ENCODE results near the gene CAMK2A. TPM values are rescaled to one million over a fixed set of nuclear protein-coding genes. Genes with fewer than 3 reads are reported as not detected.

Gene CAMK2A
- total RNA-seq, 1 experiment from 2014 or later = not detected

- no peak overlapping the region for H3K27ac Mint-ChIP-seq (ENCODE audit: unreplicated experiment)
- POLR2A ChIA-PET = no interaction called here
- no peaks in the 10 kb centered on the region for H3K27me3 Mint-ChIP-seq (ENCODE audit: insufficient read depth, unreplicated experiment)
- no peak overlapping the region for H3K4me3 Mint-ChIP-seq (ENCODE audit: unreplicated experiment)
- H3K4me1 Mint-ChIP-seq (ENCODE audit: low read depth, unreplicated experiment) = peaks cover 14% of the 10 kb centered on the region
- no peak for TF ChIP-seq CTCF (IDR thresholded peaks at IDR 0.05; ENCODE audit: insufficient read depth in 1 of 2, low read depth in 1 of 2, low read length in 1 of 2, severe bottlenecking in 1 of 2, unreplicated experiment in 1 of 2)
- no peaks in the 10 kb centered on the region for H3K9me3 ChIP-seq
- peaks cover 3% of the 10 kb centered on the region for H3K36me3 Mint-ChIP-seq (ENCODE audit: insufficient read depth, unreplicated experiment)
- peaks cover 2% of the 10 kb centered on the region; the same call in 1 of the 2 replicates for H3K4me1 ChIP-seq
- no peaks in the 10 kb centered on the region for H3K9me3 Mint-ChIP-seq (ENCODE audit: unreplicated experiment)
- CTCF ChIA-PET = interaction anchor here (0.6 kb wide), 1 partner anchor 68 kb away, joined by 3 read pairs; no protein-coding TSS in a partner anchor
- no peaks in the 10 kb centered on the region; the same call in 1 of the 2 replicates for H3K36me3 ChIP-seq (ENCODE audit: control insufficient read depth, insufficient read depth, low read length)
- no peaks in the 10 kb centered on the region for H3K27me3 ChIP-seq (replicated peaks; ENCODE audit: control insufficient read depth, insufficient read depth, low read length)
- DNase-seq = no peak
- intact Hi-C loops (cut with micrococcal nuclease; ENCODE audit: unreplicated experiment) = loop anchor here (5.0 kb wide), 1 partner anchor 39 kb away; no protein-coding TSS in a partner anchor
- BruUV-seq (replicated peaks) = no TSS peak
- no peak overlapping the region for H3K4me3 ChIP-seq (ENCODE audit: low read depth, low read length)
Observed at GRCh38 chr5:150178262-150178661, 111.3 kb downstream of the CAMK2A start.

GRCh38 chr5:150177721-150178120 lies 111.9 kb downstream of the CAMK2A start:
- Histone ChIP-seq H3K27me3 (replicated peaks; ENCODE audit: control insufficient read depth, insufficient read depth, low read length) (no peaks in the 10 kb centered on the region), H3K4me3 (ENCODE audit: low read depth, low read length) (no peak overlapping the region), H3K36me3 (ENCODE audit: control insufficient read depth, insufficient read depth, low read length) (no peaks in the 10 kb centered on the region; the same call in 1 of the 2 replicates), H3K9me3 (no peaks in the 10 kb centered on the region), H3K4me1 (peaks cover 5% of the 10 kb centered on the region; the same call in 1 of the 2 replicates)
- Mint-ChIP-seq H3K4me1 (ENCODE audit: low read depth, unreplicated experiment) (peaks cover 19% of the 10 kb centered on the region), H3K9me3 (ENCODE audit: unreplicated experiment) (no peaks in the 10 kb centered on the region), H3K36me3 (ENCODE audit: insufficient read depth, unreplicated experiment) (peaks cover 6% of the 10 kb centered on the region), H3K27ac (ENCODE audit: unreplicated experiment) (no peak overlapping the region), H3K27me3 (ENCODE audit: insufficient read depth, unreplicated experiment) (no peaks in the 10 kb centered on the region), H3K4me3 (ENCODE audit: unreplicated experiment) (no peak overlapping the region)
- ChIA-PET CTCF (interaction anchor here (0.5 kb wide), 1 partner anchor 18 kb away, joined by 5 read pairs; no protein-coding TSS in a partner anchor), POLR2A (no interaction called here)
- DNase-seq = no peak
- TF ChIP-seq CTCF (IDR thresholded peaks at IDR 0.05; ENCODE audit: insufficient read depth in 1 of 2, low read depth in 1 of 2, low read length in 1 of 2, severe bottlenecking in 1 of 2, unreplicated experiment in 1 of 2) = no peak
- BruUV-seq (replicated peaks) = no TSS peak
- intact Hi-C loops (cut with micrococcal nuclease; ENCODE audit: unreplicated experiment) = loop anchor here (5.0 kb wide), 1 partner anchor 40 kb away; no protein-coding TSS in a partner anchor

GRCh38 chr5:150176745-150177477 lies 112.7 kb downstream of the CAMK2A start:
- Histone ChIP-seq H3K36me3 (ENCODE audit: control insufficient read depth, insufficient read depth, low read length) (no peaks in the 10 kb centered on the region; the same call in 1 of the 2 replicates), H3K27me3 (replicated peaks; ENCODE audit: control insufficient read depth, insufficient read depth, low read length) (no peaks in the 10 kb centered on the region), H3K4me1 (peaks cover 5% of the 10 kb centered on the region; the same call in 1 of the 2 replicates), H3K9me3 (no peaks in the 10 kb centered on the region), H3K4me3 (ENCODE audit: low read depth, low read length) (no peak overlapping the region)
- no peak overlapping the region for H3K27ac Mint-ChIP-seq (ENCODE audit: unreplicated experiment)
- ChIA-PET CTCF (interaction anchor here (0.5 to 1.8 kb wide), 3 partner anchors 10 to 40 kb away, joined by 3 to 15 read pairs (median 5); no protein-coding TSS in a partner anchor), POLR2A (no interaction called here)
- H3K4me3 Mint-ChIP-seq (ENCODE audit: unreplicated experiment) = no peak overlapping the region
- intact Hi-C loops (cut with micrococcal nuclease; ENCODE audit: unreplicated experiment) = loop anchor here (5.0 kb wide), 1 partner anchor 40 kb away; no protein-coding TSS in a partner anchor
- peaks cover 6% of the 10 kb centered on the region for H3K36me3 Mint-ChIP-seq (ENCODE audit: insufficient read depth, unreplicated experiment)
- peaks cover 19% of the 10 kb centered on the region for H3K4me1 Mint-ChIP-seq (ENCODE audit: low read depth, unreplicated experiment)
- no peak for DNase-seq
- BruUV-seq (replicated peaks) = no TSS peak
- H3K9me3 Mint-ChIP-seq (ENCODE audit: unreplicated experiment) = no peaks in the 10 kb centered on the region
- no peaks in the 10 kb centered on the region for H3K27me3 Mint-ChIP-seq (ENCODE audit: insufficient read depth, unreplicated experiment)
- TF ChIP-seq CTCF (IDR thresholded peaks at IDR 0.05; ENCODE audit: insufficient read depth in 1 of 2, low read depth in 1 of 2, low read length in 1 of 2, severe bottlenecking in 1 of 2, unreplicated experiment in 1 of 2) = no peak
